ENCODE data around the gene PRPF40A. TPM values are rescaled to one million over a fixed set of nuclear protein-coding genes. Genes with fewer than 3 reads are reported as not detected.
A peak's percentile ranks its signal among the peaks of the same experiment; 100 is the strongest.

The PRPF40A gene
- total RNA-seq, 1 donor from 2014 or later = 132 TPM

- TF ChIP-seq, protein P1, sequence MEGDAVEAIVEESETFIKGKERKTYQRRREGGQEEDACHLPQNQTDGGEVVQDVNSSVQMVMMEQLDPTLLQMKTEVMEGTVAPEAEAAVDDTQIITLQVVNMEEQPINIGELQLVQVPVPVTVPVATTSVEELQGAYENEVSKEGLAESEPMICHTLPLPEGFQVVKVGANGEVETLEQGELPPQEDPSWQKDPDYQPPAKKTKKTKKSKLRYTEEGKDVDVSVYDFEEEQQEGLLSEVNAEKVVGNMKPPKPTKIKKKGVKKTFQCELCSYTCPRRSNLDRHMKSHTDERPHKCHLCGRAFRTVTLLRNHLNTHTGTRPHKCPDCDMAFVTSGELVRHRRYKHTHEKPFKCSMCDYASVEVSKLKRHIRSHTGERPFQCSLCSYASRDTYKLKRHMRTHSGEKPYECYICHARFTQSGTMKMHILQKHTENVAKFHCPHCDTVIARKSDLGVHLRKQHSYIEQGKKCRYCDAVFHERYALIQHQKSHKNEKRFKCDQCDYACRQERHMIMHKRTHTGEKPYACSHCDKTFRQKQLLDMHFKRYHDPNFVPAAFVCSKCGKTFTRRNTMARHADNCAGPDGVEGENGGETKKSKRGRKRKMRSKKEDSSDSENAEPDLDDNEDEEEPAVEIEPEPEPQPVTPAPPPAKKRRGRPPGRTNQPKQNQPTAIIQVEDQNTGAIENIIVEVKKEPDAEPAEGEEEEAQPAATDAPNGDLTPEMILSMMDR (IDR thresholded peaks at IDR 0.05; ENCODE audit: unreplicated experiment) = no peak
- Mint-ChIP-seq H3K9me3 (ENCODE audit: low read depth) (no peaks in the 10 kb centered on the region), H3K36me3 (ENCODE audit: insufficient read depth) (peaks cover 18% of the 10 kb centered on the region), H3K27me3 (no peaks in the 10 kb centered on the region), H3K4me3 (ENCODE audit: low read depth) (peak overlapping the region; percentile 40), H3K27ac (no peak overlapping the region), H3K4me1 (ENCODE audit: low read depth) (peaks cover 21% of the 10 kb centered on the region)
- DNase-seq (ENCODE audit: low spot score, unreplicated experiment) = no peak
Measured at GRCh38 chr2:152715112-152715511, 2.1 kb downstream of the PRPF40A start.

GRCh38 chr2:152710713-152711112 lies 6.5 kb downstream of the PRPF40A start:
- DNase-seq (ENCODE audit: low spot score, unreplicated experiment) = no peak
- H3K36me3 Mint-ChIP-seq (ENCODE audit: insufficient read depth) = peaks cover 26% of the 10 kb centered on the region
- H3K4me3 Mint-ChIP-seq (ENCODE audit: low read depth) = no peak overlapping the region
- no peaks in the 10 kb centered on the region for H3K9me3 Mint-ChIP-seq (ENCODE audit: low read depth)
- H3K27me3 Mint-ChIP-seq = no peaks in the 10 kb centered on the region
- no peak overlapping the region for H3K27ac Mint-ChIP-seq
- TF ChIP-seq, protein P1 (IDR thresholded peaks at IDR 0.05; ENCODE audit: unreplicated experiment) = no peak
- peaks cover 20% of the 10 kb centered on the region for H3K4me1 Mint-ChIP-seq (ENCODE audit: low read depth)

DNA sequence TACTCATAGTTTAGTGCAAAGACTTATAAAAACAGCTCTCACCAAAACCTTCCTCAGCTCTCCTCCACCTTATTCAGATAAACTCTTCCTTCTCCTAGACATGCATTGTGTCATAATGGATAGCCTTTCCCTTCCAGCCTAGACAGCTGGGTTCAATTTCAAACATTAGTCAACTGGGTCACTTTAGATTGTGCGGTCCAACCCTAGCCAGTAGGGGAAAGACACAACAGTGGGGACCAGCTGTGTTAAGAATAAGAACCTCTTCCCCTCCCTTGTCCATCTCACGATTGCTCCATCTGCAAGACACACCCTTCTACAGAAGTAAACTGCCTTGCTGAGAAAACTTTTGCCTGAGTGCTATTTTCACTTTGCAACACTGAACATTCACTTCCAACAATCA lies 8.5 kb downstream of the PRPF40A start:
- no peak overlapping the region for H3K27ac Mint-ChIP-seq
- no peaks in the 10 kb centered on the region for H3K27me3 Mint-ChIP-seq
- H3K4me3 Mint-ChIP-seq (ENCODE audit: low read depth) = no peak overlapping the region
- H3K9me3 Mint-ChIP-seq (ENCODE audit: low read depth) = no peaks in the 10 kb centered on the region
- H3K36me3 Mint-ChIP-seq (ENCODE audit: insufficient read depth) = peaks cover 22% of the 10 kb centered on the region
- DNase-seq (ENCODE audit: low spot score, unreplicated experiment) = no peak
- TF ChIP-seq, protein P1 (IDR thresholded peaks at IDR 0.05; ENCODE audit: unreplicated experiment) = no peak
- H3K4me1 Mint-ChIP-seq (ENCODE audit: low read depth) = peaks cover 26% of the 10 kb centered on the region

DNA sequence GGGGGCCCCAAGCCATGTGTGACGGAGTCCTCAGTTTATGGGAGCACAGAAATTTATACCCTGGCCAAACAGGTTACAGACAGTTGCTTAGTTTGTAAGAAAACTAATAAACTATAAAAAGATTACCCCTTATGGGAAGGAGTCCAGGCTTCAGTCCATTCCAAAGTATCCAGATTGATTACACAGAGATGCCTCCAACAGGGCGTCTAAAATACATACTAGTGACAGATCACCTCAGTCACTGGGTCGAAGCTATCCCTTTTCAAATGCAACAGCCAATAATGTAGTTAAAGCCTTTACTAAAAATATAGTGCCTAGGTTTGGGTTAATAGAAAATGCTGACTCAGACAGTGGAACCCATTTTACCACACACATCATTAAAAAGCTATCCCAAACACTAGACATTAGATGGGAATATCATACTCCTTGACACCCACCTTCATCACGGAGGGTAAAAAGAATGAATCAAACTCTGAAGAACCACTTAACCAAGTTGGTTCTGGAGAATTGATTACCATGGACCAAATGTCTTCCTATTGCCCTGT lies 10.7 kb downstream of the PRPF40A start:
- H3K36me3 Mint-ChIP-seq (ENCODE audit: insufficient read depth) = peaks cover 34% of the 10 kb centered on the region
- peaks cover 27% of the 10 kb centered on the region for H3K4me1 Mint-ChIP-seq (ENCODE audit: low read depth)
- peak overlapping the region; percentile 86 for H3K27ac Mint-ChIP-seq
- H3K27me3 Mint-ChIP-seq = no peaks in the 10 kb centered on the region
- peaks cover 5% of the 10 kb centered on the region for H3K9me3 Mint-ChIP-seq (ENCODE audit: low read depth)
- H3K4me3 Mint-ChIP-seq (ENCODE audit: low read depth) = no peak overlapping the region
- TF ChIP-seq, protein P1 (IDR thresholded peaks at IDR 0.05; ENCODE audit: unreplicated experiment) = no peak
- DNase-seq (ENCODE audit: low spot score, unreplicated experiment) = no peak

GRCh38 chr2:152701198-152701597 lies 16.1 kb downstream of the PRPF40A start:
- TF ChIP-seq, protein P1 (IDR thresholded peaks at IDR 0.05; ENCODE audit: unreplicated experiment) = no peak
- Mint-ChIP-seq H3K4me1 (ENCODE audit: low read depth) (peaks cover 20% of the 10 kb centered on the region), H3K27me3 (no peaks in the 10 kb centered on the region), H3K36me3 (ENCODE audit: insufficient read depth) (peaks cover 31% of the 10 kb centered on the region), H3K4me3 (ENCODE audit: low read depth) (no peak overlapping the region), H3K27ac (no peak overlapping the region), H3K9me3 (ENCODE audit: low read depth) (peaks cover 10% of the 10 kb centered on the region)
- no peak for DNase-seq (ENCODE audit: low spot score, unreplicated experiment)

All from progenitor cell of endocrine pancreas (in vitro differentiated cells).